CD4-positive, alpha-beta T cell treated with Interleukin-2 at 100 ng/mL for 4 hours (primary cell): ENCODE measurements around the gene FIGN.

Source experiments
- DNase-seq: peaks from one replicate; pipeline ENCODE4 v3.0.0-alpha.2; 2020; ENCODE audit warnings: low spot score

The FIGN gene

DNA sequence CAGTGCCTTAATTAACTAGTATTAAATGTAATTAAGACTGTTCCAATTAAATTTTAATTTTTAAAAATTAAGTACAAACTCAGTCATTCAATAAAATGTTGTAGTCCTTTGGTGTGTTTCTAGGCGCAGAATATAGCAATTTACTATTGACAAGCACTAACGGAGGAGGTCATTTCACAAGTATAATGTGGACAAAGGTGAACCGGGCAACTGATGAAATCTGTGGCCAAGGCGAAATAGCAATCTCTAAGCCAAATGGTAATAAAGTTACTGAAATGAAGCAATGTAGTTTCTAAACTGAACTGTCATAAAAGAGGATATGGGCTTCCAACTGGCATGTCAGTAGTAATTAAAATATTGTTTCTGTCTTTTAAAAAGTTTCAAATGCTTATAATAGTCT lies 27.5 kb downstream of the FIGN start:
- DNase-seq = no peak

DNA sequence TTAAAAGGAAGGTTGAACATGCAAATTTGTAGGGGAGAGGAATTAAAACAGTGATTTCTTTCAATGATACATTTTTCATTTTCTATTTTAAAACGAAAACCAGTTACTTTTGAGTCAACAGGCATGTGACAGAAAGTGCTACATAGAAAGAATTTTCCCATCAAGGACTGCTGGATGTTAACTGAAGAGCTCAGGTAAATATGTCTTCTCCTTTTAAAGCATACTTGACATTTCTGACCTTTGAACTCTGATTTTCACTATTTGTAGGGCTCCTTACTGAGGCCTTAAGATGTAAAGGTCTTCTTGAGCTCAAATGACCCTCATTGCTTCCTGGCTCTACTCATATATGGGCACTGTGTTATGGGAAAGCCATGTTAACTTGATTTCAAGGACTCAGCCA lies 32.4 kb downstream of the FIGN start:
- no peak for DNase-seq

- DNase-seq = no peak
Observed at GRCh38 chr2:163701399-163702195, 34.2 kb downstream of the FIGN start.

GRCh38 chr2:163698857-163699256 lies 37.0 kb downstream of the FIGN start:
- DNase-seq = no peak

DNA sequence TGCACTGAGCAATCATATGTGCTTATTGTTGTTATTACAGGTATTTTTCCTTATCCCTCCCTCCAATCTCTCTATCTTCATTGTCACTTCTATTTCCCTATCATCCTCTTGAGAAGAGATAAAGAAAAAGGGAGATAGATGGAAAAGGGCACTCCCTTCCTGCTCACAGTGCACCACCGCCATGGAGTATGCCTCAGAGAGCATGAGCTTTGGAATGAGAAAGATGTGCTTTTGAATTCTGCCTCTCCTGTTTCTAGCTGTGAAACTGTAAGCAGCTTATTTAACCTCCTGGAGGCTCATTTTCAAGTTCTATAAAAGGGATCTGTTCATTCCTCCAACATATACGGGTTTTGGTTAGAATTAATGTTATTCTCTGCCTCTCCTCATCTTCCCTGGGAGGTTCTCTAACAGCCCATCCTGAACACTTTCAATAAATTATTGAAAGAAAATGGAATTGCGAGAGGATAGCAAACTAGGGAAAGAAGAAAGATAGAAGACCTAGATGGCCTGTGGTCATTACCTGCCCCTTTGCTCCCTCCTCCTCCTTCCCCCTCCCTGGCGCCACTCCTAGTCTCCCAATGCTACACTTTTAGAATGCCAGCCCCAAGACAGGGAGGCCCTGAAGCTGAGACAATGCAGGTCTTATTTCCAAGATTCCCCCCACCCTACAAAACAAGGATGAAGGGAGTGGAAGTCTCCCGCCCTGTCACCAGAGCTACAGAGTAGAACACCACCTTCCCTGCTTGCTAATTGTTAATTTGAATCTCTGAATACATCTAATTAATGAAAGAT lies 37.8 kb downstream of the FIGN start:
- DNase-seq = no peak

DNA sequence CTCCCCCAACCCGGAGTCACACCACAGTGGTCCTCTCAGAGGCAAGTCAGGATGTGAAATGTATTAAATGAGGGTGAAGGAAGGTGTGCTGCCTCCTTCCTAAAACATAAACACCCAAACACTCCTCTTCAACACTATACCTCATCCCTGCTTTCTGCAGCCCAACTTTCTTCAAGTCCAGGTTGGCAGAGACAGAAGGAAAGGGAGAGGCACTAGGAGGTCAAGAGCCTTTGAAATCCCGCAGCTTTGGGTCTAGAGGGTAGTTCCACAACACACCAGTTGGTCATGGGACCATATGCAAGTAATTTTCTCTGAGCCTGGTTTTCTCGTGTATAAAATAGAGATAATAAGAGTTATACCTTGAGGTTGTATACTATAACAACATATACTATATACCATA lies 38.4 kb downstream of the FIGN start:
- DNase-seq = no peak

DNA sequence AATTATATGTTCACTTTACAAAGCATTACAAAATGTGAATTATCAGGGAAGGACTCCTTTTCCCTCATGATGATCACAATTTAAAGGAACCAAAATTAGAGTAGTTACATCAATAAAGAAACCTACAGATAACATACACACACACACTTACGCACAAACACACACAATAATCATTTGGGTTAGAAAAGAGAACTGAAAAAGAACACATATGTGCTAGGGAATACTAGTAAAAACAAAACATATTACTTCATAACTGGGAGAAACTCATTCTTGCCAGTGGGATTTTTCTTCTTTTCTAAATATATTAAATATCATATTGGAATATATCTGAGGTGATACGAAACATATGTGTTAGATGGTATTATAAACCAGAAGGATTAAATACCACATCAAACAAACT lies 42.3 kb downstream of the FIGN start:
- no peak for DNase-seq

GRCh38 chr2:163692611-163693482 lies 43.0 kb downstream of the FIGN start:
- no peak for DNase-seq

DNA sequence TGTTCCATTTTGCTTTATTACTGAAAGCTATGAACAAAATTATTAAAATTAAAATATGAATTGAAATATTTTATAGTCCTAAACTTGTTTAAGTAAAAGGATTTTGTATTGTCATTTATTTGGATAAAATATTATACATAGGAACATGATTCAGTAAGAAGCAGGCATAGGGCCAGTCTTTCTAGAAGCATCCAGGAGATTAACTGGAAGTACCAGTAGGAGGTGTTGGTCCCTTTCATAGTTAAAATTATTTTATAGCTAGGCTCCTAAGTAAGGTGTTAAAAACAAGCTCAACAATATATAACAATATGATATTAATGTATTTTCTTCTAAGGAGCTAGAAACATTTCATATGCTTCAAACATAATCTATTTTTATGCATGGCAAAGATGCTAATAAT lies 43.7 kb downstream of the FIGN start:
- no peak for DNase-seq

DNA sequence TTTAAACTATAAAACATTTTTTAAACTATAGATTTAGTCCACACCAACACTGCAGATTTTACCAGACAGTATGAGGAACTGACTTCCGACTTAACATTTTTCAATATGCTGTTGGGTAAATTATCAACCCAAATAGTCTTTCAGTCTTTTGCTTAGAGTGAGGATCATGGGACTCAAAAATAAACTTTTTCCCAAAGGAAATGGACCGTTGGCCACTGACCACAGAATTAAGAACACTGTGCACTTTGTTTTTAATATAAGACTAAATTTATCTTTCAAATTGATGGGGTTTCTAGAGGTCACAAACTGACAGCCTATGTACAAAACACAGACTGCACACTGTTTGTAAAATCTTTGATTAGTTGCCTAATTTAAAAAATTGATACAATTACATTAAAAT lies 44.9 kb downstream of the FIGN start:
- DNase-seq = no peak

DNA sequence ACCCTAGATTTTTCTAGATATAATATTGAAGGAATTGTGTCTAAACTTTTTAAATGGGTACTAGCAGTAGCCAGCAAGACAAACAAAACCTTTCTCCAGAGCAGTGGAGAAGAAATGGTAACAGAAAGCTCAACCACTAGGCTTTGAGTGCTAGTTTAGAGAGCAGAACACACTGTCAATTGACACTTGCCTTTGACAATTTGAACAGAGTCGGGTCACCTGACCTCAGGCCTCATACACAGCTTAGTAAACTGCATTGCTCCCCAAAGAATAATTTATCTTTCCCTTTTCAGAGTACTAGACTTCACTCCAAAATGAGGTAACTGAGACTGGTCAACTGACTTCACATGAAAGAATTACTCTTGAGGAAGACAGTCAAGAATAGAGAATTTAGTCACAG lies 48.6 kb downstream of the FIGN start:
- no peak for DNase-seq

GRCh38 chr2:163686289-163686688 lies 49.5 kb downstream of the FIGN start:
- no peak for DNase-seq

- DNase-seq = no peak
Observed at GRCh38 chr2:163682695-163683094, 53.1 kb downstream of the FIGN start.

- DNase-seq = no peak
Observed at GRCh38 chr2:163681745-163682144, 54.1 kb downstream of the FIGN start.

DNA sequence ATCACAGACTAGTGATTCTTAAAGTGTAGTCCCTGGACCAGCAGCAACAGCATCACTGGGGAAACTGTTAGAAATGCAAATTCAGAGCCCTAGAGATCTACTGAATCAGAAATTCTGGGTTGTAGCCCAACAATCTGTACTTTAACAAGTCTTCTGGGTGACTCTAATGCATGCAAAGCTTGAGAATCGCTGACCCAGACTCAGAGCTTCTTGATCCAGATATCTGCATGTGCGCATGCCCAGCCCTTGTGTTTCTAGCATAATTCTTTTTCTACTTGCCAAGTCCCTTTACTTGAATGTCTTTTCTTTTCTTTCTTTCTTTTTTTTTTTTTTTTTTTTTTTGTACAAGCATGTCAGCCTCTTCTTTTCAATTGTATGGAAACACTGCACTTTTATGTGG lies 60.4 kb downstream of the FIGN start:
- no peak for DNase-seq

DNA sequence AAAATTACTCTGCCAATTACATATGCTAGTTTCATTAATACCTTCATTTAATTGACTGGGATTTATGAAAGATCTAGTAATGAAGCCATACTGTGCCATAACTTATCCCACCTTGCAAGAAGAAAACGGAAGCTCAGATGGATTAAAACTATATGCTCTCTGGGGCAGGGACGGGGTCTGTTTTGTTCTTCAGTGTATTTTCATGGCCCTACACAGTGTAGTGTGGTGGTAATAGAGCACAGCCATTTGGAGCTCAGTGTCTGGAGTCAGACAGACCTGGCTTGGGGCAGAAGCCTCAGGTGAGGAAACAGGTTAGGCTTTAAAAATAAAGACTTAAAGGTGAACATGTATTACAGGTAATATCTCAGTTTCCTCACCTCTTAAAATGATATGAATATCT lies 62.3 kb downstream of the FIGN start:
- DNase-seq = no peak

DNA sequence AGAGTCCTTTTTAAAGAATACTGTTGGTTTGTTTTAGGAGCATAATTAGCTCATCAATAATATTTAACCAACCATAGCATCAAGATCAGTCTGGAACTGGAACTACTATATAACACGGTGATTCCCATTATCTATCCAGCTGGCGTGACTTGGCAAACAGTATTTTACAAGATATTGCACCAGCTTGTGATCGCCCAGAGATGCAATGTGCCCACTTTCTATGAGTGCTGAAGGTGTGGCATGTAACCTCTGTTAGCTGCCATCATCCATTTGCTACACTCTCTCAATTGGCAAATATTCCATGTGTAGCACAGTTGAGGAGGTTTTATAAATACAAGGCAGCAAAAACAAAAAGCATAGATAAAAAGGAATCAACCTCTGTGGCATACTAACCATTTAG lies 64.9 kb downstream of the FIGN start:
- DNase-seq = no peak

DNA sequence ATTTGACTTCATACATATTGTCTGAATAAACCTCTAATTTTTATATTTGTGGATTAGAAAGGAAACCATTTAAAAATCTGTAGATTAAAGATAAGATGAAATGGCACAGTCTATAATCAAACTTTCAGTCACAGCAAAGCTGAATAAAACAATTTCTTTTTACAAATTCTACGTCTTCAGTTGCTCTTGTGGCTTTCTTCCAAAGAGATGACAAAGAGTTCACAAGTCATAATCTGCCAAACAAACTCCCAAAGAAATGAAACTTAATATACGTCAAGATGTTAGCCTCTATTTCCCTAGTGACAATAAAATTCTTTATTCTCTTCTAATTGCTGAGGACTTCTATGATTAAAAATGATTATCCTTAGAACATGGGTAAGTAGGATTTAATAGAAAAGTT lies 66.3 kb downstream of the FIGN start:
- no peak for DNase-seq

DNA sequence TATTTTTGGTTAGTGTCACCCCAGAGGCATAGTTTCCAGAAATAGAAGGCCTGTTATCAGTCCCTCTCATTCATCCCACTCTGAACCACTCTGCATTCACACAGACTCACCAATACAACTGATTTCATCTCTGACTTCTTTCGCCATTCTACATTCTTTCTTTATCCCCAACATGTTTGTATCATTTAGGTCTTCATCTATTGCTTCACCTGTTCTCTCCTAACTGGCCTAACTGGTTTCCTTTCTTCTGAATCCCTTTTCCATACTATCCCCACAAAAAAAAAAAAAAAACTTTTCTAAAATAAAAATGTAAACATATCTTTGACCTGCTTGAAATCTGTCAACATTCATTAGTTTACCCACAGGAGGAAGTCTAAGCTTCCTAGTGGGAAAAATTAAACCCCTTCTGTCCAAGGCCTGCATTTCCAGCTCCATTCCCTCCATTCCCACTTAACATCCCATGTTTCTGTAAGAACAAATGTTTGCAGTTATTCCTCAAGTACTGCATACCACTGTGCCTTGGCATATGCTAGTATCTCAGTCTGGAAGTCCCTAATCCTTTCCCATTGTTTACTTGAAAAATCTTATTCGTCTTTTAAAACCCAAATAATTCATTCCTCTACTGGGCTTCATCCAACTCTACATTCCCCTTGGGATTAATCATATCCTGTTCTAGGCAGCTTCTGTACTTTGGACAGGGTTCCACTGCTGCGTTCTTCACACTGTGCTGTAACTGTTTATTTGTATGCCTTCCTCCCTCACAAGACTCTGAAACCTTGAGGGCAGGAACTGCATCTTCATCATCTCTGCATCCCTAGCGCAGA lies 68.5 kb downstream of the FIGN start:
- no peak for DNase-seq

DNA sequence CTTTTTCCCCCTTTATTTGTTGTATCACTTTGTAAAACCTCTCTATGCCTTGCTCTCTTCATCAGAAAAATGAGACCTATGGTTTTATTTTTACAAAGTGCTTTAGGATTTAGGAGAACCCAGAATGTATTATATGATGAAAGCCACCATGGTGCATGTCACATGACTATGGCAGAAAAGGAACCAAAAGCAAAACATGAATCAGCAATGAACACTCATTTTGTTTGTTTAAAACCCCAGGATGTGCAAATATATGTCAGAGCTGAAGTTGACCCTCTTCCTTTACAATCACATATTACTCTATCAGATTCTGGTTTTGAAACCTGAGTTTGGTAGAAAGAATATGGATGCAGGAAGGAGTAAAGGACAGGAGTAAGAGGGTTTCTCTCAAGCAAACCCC lies 70.0 kb downstream of the FIGN start:
- DNase-seq = no peak

DNA sequence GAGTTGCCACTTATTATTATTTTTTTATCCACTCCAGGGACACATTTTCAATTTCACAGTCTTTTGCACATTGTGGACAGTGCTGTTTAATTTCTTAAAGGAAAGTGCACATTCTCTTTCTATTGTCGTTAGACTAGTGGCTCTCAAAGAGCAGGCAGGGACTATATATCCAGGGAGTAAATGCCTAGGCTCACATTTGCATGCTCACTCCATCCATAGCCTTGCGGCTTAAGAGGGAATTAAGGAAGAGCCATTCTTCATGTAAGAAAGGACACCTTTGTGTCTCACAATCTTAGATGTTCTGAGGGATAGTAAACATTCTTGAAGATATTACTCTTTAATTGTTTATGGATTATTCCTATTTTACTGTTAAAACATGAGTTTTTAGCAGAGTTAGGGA lies 70.8 kb downstream of the FIGN start:
- DNase-seq = no peak

GRCh38 chr2:163664610-163665009 lies 71.2 kb downstream of the FIGN start:
- no peak for DNase-seq
